ENCODE results near the gene TIPARP.
"Not testable (repeated sequence)": the region's sequence is repeated elsewhere in the genome, so short reads cannot be mapped to it uniquely, and the experiment has no call there.

Gene TIPARP

DNA sequence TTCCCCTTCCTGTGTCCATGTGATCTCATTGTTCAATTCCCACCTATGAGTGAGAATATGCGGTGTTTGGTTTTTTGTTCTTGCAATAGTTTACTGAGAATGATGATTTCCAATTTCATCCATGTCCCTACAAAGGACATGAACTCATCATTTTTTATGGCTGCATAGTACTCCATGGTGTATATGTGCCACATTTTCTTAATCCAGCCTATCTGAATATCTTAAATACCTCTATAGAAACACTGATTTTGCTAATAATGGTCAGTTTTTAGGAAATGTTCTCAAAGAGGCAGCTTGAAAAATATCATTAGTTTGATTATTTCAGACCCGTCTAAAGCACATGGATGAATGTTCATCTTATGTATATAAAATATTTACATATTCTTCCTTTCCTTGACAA is 21.7 kb upstream of the TIPARP start:
- DNase-seq, result not testable (repeated sequence)

DNA sequence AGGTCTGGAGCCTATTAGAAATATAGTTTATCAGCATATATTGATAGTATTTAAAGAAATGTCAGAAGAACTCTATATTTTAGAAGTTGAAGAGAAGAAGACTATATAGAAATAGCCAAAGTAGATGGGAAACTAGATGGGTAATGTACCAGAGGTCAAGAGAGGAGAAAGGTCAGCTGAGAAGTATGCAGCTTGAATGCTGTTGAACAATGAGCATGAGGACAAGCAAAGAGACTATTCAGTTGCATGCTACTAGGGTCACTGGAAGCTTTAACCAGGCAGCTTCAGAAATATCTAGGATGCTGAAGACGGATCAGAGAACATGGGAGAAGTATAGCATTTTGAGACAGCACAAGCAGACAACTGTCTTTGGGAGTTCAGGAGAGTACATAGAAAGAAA is 19.6 kb upstream of the TIPARP start:
- DNase-seq, result no peak

DNA sequence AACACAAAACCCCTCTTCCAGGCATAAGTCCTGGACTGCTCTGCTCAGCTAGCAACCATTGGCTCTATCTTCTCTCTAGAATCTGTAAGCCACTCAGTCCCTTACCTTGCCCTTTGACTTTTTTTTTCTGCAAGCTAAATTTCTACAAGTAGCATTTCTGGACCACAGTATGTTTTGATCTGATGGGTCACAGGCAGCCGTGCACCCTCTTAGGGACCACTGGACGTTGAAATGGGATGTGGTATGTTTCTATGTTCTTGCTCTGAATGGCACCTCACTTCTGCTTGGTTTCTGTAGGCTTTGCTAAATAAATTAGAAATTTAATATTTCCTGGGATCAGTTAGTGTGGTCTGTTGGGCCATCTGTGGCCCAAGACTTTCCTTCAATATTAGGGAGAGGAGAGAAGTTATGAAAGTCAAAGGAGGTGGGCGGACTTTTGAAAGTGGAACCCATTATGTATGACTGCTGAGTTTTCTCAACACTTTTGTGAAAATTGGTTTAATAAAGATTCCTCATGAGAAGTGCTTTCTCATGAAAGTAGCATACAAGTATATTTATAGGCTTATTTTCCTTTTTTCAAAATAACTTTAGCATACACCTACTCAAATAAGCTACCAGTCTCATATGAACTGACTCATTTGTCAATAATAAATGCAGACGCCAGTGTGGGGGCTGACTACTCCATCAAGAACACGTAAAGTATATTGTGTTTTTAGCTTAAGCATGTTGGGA is 18.4 kb upstream of the TIPARP start:
- no peak for DNase-seq

DNA sequence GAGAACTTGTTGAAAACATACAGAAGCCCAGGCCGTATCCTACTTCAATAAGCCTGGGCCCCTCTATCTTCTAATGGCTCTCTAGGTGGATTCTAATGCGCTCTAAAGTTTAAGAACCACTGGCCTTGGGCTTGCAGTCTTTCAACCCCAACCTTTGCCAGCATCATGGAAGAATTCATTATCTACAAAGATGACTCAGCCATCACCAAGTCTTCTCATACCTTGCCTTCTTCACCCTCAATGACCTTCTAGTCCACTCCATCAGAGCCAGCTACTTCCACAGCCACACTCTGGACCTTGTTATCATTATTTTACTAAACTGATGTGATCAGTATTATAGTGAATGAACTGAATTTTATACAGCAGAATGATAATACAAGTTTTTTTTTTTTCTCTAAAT is 16.9 kb upstream of the TIPARP start:
- no peak for DNase-seq

DNA sequence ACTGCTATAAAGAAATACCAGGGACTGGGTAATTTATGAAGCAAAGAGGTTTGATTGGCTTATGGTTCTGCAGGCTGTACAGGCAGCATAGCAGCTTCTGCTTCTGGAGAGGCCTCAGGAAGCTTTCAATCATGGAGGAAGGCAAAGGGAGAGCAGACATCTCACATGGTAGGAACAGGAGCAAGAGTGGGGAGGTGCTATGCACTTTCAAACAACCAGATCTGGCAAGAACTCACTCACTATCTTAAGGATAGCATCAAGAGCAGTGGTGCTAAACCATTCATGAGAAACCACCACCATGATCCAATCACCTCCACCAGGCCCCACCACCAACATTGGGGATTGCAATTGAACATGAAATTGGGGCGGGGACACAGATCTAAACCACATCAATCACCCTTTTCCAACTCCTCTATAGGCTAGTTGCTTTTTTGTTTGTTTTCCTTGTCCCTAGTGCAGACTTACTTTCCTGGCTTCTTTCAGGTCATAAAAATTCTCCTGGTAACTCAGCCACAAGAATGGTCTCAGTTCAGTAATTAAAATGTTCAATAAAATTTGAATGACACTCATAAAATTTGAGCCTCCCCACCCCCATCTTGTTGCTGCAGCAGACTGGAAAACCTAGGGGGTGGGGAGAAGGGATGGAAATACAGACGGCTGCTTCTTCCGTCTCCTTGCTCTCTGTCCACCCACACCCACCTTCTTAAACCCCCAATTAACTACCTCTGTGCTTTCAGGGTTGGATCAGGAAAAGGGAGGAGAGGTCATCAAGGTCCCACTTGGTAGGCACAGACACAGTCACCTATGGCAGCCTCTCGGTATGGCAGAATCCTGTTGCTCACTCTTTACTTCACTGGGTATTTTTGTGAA is 16.3 kb upstream of the TIPARP start:
- DNase-seq, result no peak

DNA sequence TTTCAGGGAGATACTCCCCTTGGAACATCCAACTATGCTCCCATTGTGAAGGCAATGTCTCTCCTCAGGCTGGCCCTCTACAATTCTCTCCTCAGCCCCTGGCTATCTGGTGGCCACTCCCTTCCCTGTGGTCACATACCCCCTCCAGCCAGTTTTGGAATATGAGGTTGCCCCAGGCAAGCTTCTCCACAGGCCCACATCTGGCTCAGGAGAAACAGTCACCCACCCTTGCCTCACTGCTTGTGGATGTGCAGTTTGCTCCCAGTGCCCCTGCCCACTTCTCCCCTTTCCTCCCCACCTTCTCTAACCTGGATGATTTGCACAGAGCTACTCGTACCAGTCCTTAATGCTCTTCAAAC is 15.7 kb upstream of the TIPARP start:
- no peak for DNase-seq

DNA sequence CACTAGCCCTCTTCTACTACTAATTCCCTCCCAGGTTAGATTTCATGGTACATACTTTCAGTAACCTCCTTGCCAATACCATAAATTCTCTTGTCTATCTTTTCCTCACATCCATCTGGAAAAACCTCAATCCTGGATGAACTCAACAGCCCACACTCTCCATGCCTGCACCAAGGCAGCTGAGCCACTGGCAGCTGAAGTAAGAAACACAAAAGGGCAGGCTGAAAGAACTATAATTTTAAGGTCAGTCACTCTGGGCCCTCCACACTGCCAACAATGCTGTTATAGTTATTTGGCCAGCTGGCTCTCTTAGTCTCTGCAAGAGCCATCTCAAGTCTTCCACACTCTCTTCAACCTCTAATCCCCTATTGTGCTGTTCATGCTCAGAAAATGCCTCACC is 15.1 kb upstream of the TIPARP start:
- DNase-seq, result no peak

DNA sequence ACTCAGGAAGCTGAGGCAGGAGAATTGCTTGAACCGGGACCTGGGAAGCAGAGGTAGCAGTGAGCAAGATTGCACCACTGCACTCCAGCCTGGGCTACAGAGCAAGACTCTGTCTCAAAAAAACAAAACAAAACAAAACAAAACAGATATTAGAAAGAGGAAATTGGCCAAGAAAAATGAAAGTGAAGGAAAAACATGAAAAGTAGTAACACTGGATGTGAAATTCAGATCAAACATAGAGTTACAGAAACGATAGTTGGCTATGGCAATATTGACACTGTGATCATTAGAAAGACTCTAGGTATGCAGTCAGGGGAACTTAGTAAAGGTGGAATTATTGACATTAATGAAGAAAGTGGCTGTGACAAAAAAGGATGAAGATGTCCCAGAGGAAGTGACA is 13.2 kb upstream of the TIPARP start:
- no peak for DNase-seq

DNA sequence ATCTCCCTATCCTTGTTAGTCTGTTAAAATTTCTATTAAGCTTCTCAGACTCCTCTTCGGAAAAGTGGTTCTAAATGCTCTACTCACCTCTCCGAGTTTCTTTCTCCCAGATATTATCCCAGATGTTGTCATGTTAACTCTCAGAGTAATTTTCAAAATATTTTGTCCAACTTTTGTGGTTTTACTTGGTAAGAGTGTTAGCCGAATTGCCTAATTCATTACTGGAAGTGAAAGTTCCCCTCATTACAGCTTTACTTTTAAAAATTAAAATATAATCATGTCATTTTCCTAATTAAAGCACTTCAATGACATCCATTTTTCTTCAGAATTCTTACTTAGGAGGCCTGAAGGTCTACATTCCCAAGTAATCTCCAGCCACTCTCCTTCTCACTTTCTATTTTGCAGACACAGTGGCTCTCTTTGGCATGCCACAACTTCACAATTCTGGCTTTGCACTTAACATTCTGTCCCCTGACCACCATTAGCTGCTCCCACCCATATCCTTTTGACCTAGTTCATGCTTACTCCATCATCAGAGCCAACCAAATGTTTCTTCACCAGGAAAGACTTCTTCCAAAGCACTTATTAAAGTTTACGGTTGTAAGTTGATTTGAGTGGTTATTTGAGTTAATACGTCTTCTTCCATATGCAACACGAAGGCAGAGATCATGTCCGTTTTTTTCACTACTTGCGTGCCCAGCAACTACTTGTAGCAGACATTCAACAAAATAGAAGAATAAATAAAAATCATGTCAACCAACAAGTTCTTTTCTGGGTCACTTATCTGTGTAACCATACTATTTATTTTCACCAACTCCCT is 10.2 kb upstream of the TIPARP start:
- no peak for DNase-seq

DNA sequence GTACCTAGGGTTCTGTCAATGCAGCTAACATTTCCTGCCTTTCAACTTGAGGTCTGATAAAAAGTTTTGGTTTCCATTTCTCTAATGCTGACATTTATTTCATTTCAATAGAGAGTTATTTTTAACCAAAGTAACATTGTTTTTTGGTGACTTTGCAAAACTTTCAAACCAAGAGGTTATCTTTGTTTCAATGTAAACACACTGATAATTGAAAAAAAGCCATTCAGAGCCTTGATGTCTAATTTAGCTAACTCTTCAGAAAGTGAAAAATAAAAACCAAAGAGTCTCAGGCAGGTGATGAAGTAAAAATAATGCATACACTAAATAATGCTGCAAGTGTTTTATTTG is 9.6 kb upstream of the TIPARP start:
- DNase-seq, result no peak

DNA sequence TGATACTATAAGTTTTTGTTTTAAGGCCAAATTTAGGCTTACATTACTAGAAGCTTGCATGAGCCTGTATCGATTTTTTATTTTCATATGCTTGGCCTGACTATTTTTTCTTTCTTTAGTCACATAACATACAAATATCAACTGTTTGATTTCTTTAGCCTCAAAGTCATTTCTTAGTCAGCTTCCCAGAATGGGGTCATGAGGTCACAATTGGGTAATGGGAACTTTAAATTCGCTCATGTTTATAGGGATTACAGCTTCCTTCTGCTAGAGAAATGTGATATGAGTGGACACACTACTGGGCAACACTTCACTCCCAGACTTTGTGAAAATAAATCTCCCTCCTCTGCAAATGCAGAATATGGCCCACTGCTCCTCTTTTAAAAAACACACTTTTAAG is 9.1 kb upstream of the TIPARP start:
- no peak for DNase-seq

DNA sequence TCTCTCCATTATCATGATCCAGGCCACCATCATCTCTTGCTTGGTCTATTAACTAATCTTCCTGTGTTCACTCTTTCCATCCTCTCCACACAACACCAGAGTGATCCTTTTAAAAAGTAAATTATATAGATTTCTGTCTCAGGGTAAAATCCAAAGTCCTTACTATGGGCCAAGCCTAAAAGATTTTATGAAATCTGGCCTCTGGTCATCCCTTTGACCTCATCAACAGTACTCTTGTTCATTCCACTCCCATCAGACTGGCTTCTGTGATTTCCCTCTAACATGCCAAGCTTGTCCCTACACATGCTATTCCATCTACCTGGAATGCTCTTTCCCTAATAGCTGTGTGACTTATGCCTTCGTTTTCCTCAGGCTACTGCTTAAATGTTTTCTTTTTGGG is 8.3 kb upstream of the TIPARP start:
- no peak for DNase-seq

DNA sequence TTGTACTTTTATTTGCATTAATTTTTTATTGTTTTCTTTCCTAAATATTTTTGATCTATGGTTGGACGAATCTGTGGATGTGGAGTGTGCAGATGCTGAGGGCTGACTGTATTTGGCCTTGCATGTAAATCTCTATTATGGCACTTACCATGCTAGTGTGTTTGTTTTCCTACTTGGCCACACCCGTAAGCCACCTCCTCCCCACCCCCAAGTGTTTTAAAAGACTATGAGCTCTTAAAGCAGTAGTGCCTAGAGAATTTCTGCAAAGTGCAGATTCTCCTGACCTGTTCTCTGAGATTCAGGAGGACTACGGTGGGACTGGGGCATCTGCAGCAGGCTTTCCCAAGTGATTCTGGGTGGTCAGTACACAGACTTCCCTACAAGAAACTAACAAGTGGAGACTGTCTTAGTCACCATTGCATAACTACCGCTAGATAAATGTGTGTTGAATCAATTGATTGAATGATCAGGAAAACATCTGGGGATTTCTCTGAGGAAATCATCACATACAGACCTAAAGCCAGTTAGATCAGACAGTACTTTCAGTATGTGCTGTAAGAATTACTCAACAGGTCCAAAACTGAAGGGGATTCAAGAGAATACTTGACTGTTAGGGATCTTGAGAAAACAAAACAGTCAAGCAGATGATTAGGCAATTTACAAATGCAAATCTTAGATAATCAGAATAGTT is 6.2 kb upstream of the TIPARP start:
- no peak for DNase-seq

DNA sequence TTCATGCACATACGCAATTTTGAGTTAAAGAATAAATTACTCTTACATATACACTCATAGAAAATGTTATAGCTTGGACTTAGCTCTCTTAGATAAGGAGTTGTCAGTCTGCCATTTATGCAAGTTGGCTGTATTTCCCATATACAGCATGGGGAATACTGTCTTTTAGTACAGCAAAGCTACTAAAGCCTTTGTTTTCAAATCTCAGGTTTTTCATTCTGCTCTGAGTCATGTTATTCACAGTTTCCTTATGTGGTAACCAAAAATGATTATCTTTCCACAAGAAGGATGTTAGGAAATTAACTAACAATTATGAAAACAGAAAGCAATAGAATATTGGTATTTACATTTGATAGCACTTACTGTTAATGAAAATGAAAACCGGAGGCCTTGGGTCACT is 4.3 kb upstream of the TIPARP start:
- DNase-seq, result no peak

DNA sequence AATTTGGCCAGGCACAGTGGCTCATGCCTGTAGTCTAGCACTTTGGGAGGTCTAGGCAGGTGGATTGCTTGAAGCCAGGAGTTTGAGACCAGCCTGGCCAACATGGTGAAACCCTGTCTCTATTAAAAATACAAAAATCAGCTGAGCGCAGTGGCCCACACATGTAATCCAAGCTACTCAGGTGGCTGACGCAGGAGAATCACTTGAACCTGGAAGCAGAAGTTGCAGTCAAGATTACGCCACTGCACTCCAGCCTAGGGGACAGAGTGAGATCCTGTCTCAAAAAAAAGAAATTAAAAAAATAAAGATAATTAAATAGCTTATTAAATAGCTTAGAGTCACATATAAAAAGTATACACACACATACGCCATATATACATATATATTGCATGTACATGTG is 3.7 kb upstream of the TIPARP start:
- DNase-seq, result no peak

DNA sequence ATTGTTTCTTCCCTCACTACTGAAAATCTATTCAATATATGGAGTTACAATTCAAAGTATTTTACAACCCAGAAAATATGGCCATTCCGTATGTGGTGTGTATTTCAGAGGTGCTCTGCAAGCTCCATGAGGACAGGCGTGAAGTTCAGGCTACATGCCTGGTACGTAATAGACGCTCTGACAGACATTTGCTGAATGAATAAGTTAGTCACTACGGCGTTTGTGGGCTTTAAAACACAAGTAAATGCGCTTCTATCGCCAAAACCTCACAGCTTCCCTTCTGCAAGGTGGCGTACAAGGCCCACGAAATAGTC is 701 bp upstream of the TIPARP start:
- DNase-seq, result no peak

DNA sequence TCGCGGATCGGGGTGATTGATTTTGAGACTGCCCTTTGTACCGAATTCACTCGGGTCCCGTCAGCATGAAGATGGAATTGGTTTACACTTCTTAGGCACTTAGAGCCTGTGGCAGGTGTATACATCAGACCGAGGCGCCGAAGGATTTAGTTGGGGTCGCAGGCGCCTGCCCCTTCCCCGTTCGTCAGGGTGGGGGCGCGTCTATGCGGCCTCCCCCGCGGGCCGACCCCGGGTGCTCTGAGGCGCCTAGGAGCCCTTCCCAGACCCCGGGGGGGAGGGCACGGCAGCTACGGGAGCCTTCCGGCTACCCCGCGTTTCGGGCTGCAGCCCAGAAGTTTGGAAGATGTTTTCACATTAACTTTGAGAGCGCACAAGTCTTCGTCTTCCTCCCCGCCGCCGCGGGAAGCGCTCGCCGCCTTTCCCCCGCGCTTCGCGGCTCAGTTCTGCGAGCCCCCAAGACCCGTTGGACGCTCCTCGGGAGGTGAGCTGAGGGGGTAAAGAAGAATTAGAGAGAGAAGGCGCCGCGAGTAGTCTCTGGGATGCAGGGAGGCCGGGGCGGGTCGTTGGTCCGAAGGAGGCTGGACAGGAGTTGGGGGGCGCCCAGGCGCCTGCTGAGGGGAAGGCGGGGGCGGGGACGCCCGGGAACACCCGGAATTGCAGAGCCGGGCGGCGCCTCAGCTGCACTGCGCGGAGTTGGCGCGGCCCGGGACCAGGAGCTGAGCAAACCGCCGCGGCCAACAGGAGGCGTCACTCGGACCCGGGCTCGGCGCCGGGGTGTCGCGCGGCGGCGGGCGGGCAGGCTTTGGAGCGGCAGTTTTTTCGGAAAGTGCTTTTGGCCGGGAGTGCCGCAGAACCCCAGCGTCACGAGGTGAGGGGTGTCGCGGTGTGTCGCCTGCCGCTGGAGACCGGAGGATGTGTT is 780 bp downstream of the TIPARP start:
- DNase-seq, result peak; percentile 43

DNA sequence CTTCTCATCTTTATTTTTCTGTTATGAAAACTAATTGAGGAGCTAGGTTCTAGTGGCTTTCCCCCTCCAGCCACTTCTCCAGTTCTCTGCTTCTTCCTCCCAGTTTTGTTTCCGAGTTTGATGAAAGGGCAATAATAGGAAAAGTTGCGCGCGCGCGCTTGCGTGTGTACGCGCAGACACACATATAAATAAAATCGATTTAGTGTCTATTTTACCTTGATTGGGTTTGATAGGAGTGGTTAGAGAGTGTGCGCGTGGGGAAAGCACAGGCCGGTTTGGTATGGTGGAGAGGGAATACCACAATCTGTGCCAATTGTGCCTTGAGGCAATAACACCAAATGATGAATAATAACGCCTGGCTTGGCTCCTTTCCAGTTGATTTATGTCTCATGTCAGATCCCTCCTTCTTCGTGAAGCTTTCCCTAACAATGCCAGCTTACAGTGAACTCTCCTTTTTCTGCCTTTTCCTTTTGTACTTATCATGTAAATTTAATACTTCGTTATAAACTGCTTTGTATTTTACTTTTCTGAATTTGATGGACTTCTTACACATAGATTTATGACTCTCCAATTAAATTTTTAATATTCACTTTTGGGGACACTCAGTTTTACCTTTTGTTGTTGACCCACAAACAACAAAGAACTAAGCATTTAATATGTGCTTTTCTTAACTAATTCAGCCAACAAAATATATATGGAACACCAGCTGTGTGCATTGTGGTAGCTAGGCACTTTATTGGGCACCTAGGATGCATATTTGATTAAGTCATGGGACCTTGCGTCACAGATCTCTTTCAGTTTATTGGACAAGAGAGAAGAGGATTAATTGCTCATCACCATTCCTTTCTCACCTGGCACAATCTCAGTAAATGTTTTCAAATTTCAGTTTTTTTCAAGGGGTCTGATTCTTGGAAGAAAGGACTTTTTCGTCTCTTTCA is 1.7 kb downstream of the TIPARP start:
- DNase-seq, result peak; percentile 45

DNA sequence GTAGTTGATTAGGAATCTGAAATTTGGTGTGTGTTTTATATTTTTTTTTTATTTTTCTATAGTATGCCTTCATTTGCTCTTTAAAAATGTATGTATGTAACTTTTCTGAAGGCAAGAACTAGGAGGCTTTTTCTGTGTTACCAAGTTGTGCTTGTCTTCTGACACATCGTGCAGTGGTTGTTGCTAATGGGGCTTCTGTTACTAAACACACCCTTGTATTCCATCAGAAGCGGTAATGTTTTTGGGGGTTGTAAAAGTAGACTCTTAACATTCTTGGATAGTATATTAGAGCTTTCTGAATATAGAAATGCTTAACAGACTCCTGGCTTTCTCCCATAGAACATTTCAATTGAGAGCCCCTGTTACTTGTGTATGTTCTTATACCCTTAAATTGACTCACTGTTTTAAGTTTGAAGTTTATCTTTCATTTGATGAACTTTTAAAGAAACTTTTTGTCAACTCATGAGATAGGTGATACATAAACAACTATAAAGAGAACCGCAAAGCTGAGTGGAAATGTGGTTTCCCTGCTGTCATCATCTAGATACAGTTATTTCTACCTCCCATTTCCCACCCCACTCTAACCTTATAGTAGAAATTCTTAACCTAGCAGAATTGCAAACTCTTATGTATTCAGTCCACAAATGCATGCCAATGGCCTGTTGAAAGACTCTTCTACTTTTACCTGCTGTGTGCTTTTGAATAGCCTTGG is 2.5 kb downstream of the TIPARP start:
- DNase-seq, result no peak

DNA sequence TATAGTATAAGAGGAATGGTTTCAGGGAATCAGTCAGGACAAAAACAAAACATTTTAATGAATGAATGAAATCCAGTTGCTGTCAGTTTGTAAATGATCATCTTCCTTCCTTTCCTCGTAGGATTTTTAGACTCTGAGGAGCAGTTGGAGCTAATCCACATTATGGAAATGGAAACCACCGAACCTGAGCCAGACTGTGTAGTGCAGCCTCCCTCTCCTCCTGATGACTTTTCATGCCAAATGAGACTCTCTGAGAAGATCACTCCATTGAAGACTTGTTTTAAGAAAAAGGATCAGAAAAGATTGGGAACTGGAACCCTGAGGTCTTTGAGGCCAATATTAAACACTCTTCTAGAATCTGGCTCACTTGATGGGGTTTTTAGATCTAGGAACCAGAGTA is 3.1 kb downstream of the TIPARP start:
- DNase-seq, result no peak
